HepG2 (cell line): ENCODE measurements around the gene NABP2. TPM values are rescaled to one million over a fixed set of nuclear protein-coding genes. Genes with fewer than 3 reads are reported as not detected.

ENCODE experiments used
- CENPT ChIP-seq: sonication (generic); formaldehyde crosslinking; IDR thresholded peaks from 2 replicates; pipeline ENCODE4 v1.8.0; 2022; ENCODE audit warnings: low read depth, mild to moderate bottlenecking, moderate library complexity, missing genetic modification reagents
- DNMT1 ChIP-seq: sonication (generic); formaldehyde crosslinking; IDR thresholded peaks from 2 replicates; pipeline ENCODE4 v1.5.1; 2020; ENCODE audit warnings: mild to moderate bottlenecking, missing genetic modification reagents
- MATR3 ChIP-seq: sonication (generic); formaldehyde crosslinking; IDR thresholded peaks from 2 replicates; pipeline ENCODE4 v1.4.0; 2020; ENCODE audit warnings: missing genetic modification reagents
- MTA1 ChIP-seq: sonication (generic); formaldehyde crosslinking; IDR thresholded peaks from 2 replicates; pipeline ENCODE4 v1.4.0; 2020; ENCODE audit warnings: missing genetic modification reagents, mild to moderate bottlenecking, borderline replicate concordance
- NRL ChIP-seq: sonication (generic); formaldehyde crosslinking; IDR thresholded peaks from 2 replicates; pipeline ENCODE4 v1.5.0; 2020; ENCODE audit warnings: missing genetic modification reagents, mild to moderate bottlenecking, moderate library complexity, borderline replicate concordance
- SIN3A ChIP-seq: IDR thresholded peaks from 2 replicates; pipeline ENCODE4 v1.6.1; 2011; ENCODE audit warnings: low read depth, mild to moderate bottlenecking, control low read depth, low read length, borderline replicate concordance
- TBX2 ChIP-seq: sonication (generic); formaldehyde crosslinking; IDR thresholded peaks from 2 replicates; pipeline ENCODE4 v1.5.0; 2020; ENCODE audit warnings: missing genetic modification reagents, mild to moderate bottlenecking, borderline replicate concordance
- TEAD2 ChIP-seq: sonication (generic); formaldehyde crosslinking; IDR thresholded peaks from 2 replicates; pipeline ENCODE4 v1.9.0; 2021; ENCODE audit warnings: missing genetic modification reagents
- ZC3H4 ChIP-seq: sonication (generic); formaldehyde crosslinking; IDR thresholded peaks from 2 replicates; pipeline ENCODE4 v1.4.0; 2020; ENCODE audit warnings: missing genetic modification reagents, borderline replicate concordance
- ZFP1 ChIP-seq: IDR thresholded peaks from 2 replicates; pipeline ENCODE4 v1.6.1; 2016
- ZNF746 ChIP-seq: sonication (generic); formaldehyde crosslinking; IDR thresholded peaks from 2 replicates; pipeline ENCODE4 v1.8.0; 2022; ENCODE audit warnings: mild to moderate bottlenecking, missing genetic modification reagents
- polyA plus RNA-seq, 8 experiments: library from polyadenylated mRNA; depleted of rRNA in 3 of 8; stranded (reverse) in 7 of 8; unstranded in 1 of 8; fragments of >200 nt; fragmentation: Illumina TruSeq in 4 of 8; extraction: Trizol in 4 of 8; gene quantifications; 2 replicates each; pipeline versions ENCODE4 v1.2.1 to v1.2.3, GENCODE V29; 2011 to 2016; ENCODE audit warnings: low read depth in 4 of 8, missing spikeins in 1 of 8, mixed read lengths in 1 of 8; ENCODE audit not compliant: insufficient read depth in 1 of 8
- total RNA-seq, 5 experiments: library from RNA; depleted of rRNA; stranded (reverse); fragments of >200 nt; fragmentation: Illumina TruSeq; extraction: Trizol; gene quantifications; 2 replicates each; pipeline ENCODE4 v1.2.3, GENCODE V29; 2016; ENCODE audit warnings: low read depth in 1 of 5
- TF ChIP-seq, protein P1 (sequence below): sonication (generic); formaldehyde crosslinking; IDR thresholded peaks from 2 replicates; pipeline ENCODE4 v1.4.0; 2020; ENCODE audit warnings: low read depth, mild to moderate bottlenecking, missing genetic modification reagents
- TF ChIP-seq, protein P2 (sequence below): sonication (generic); formaldehyde crosslinking; IDR thresholded peaks from 2 replicates; pipeline ENCODE4 v1.8.1; 2023; ENCODE audit warnings: mild to moderate bottlenecking, missing genetic modification reagents, borderline replicate concordance
- TF ChIP-seq, protein P3 (sequence below): sonication (generic); formaldehyde crosslinking; IDR thresholded peaks from 2 replicates; pipeline ENCODE4 v1.4.0; 2020; ENCODE audit warnings: missing genetic modification reagents, borderline replicate concordance
- TF ChIP-seq, protein P4 (sequence below): sonication (generic); formaldehyde crosslinking; IDR thresholded peaks from 2 replicates; pipeline ENCODE4 v1.5.0; 2020; ENCODE audit warnings: missing genetic modification reagents, mild to moderate bottlenecking, borderline replicate concordance
- TF ChIP-seq, protein P5 (sequence below): sonication (generic); formaldehyde crosslinking; IDR thresholded peaks from 2 replicates; pipeline ENCODE4 v1.4.0; 2020; ENCODE audit warnings: missing genetic modification reagents, borderline replicate concordance
- TF ChIP-seq, protein P6 (sequence below), 2 experiments: sonication (generic) in 1 of 2; formaldehyde crosslinking in 1 of 2; IDR thresholded peaks; 2 replicates each; pipeline versions ENCODE4 v1.5.1 to v1.6.1; 2011 to 2020; ENCODE audit warnings: borderline replicate concordance in 1 of 2, low read depth in 1 of 2, low read length in 1 of 2, mild to moderate bottlenecking in 1 of 2, missing genetic modification reagents in 1 of 2, moderate library complexity in 1 of 2

The NABP2 gene
- total and polyA plus RNA-seq, 2 of the 13 experiments (the other 11 are each of a cell fraction or from before 2014, with no cell fraction given), result 33.2 to 35.5 TPM

DNA sequence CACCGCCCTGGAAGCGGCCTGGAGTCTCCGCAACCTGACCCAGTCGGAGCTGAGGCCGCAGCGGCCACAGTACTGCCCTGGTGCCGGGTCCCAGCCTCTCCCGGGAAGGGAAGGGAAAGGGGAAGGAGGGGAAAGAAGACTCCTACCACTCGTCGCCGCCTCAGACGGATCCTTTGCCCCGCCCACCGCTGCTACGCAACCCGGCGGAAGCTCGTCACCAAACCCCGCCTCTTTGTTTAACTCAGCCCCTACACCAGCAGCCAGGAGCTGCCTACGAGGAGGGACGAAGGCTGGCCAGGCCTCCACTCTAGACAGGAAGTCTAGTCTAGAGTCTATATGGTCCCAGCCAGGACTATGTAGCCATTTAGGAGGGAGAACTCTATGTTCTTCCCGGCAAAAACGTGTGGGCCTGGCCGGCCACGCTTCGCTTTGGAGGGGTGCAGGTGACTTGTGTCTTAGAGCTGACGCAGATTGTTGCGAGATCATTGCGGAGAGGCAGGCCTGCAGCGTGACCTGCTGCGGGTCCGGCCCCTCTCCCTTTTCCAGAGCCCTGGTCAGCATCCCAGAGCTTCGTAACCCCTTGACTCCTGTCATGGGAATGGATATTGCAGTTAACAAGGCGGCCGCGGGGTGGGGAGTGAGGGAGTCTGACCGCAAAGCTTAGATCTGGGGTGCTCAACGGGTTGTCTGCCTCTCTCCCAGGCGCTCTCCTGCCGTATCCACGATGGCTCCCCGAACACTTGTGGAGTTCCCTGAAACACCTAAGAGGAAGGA lies 2.2 kb upstream of the NABP2 start, which contains the start of gene RNF41 (continued):
- TF ChIP-seq ZC3H4 (CRISPR knock-in tag) (no peak), ZNF746 (CRISPR knock-in tag) (no peak), NRL (CRISPR knock-in tag) (peak; percentile 74; the same call in 1 of the 2 replicates), DNMT1 (no peak), MTA1 (no peak), SIN3A (peak; percentile 45; the same call in 1 of the 2 replicates), ZFP1 (CRISPR knock-in tag) (peak; percentile 61; the same call in 1 of the 2 replicates), MATR3 (no peak), TBX2 (CRISPR knock-in tag) (no peak; the same call in 1 of the 2 replicates), CENPT (no peak; the same call in 1 of the 2 replicates), TEAD2 (CRISPR knock-in tag) (no peak)
- TF ChIP-seq, protein P1, sequence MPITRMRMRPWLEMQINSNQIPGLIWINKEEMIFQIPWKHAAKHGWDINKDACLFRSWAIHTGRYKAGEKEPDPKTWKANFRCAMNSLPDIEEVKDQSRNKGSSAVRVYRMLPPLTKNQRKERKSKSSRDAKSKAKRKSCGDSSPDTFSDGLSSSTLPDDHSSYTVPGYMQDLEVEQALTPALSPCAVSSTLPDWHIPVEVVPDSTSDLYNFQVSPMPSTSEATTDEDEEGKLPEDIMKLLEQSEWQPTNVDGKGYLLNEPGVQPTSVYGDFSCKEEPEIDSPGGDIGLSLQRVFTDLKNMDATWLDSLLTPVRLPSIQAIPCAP (CRISPR knock-in tag), result no peak; the same call in 1 of the 2 replicates
- TF ChIP-seq, protein P2, sequence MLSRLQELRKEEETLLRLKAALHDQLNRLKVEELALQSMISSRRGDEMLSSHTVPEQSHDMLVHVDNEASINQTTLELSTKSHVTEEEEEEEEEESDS (CRISPR knock-in tag), result no peak
- TF ChIP-seq, protein P3, sequence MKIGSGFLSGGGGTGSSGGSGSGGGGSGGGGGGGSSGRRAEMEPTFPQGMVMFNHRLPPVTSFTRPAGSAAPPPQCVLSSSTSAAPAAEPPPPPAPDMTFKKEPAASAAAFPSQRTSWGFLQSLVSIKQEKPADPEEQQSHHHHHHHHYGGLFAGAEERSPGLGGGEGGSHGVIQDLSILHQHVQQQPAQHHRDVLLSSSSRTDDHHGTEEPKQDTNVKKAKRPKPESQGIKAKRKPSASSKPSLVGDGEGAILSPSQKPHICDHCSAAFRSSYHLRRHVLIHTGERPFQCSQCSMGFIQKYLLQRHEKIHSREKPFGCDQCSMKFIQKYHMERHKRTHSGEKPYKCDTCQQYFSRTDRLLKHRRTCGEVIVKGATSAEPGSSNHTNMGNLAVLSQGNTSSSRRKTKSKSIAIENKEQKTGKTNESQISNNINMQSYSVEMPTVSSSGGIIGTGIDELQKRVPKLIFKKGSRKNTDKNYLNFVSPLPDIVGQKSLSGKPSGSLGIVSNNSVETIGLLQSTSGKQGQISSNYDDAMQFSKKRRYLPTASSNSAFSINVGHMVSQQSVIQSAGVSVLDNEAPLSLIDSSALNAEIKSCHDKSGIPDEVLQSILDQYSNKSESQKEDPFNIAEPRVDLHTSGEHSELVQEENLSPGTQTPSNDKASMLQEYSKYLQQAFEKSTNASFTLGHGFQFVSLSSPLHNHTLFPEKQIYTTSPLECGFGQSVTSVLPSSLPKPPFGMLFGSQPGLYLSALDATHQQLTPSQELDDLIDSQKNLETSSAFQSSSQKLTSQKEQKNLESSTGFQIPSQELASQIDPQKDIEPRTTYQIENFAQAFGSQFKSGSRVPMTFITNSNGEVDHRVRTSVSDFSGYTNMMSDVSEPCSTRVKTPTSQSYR (CRISPR knock-in tag), result peak; percentile 12; the same call in 1 of the 2 replicates
- TF ChIP-seq, protein P4, sequence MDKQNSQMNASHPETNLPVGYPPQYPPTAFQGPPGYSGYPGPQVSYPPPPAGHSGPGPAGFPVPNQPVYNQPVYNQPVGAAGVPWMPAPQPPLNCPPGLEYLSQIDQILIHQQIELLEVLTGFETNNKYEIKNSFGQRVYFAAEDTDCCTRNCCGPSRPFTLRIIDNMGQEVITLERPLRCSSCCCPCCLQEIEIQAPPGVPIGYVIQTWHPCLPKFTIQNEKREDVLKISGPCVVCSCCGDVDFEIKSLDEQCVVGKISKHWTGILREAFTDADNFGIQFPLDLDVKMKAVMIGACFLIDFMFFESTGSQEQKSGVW (CRISPR knock-in tag), result no peak
- TF ChIP-seq, protein P5, sequence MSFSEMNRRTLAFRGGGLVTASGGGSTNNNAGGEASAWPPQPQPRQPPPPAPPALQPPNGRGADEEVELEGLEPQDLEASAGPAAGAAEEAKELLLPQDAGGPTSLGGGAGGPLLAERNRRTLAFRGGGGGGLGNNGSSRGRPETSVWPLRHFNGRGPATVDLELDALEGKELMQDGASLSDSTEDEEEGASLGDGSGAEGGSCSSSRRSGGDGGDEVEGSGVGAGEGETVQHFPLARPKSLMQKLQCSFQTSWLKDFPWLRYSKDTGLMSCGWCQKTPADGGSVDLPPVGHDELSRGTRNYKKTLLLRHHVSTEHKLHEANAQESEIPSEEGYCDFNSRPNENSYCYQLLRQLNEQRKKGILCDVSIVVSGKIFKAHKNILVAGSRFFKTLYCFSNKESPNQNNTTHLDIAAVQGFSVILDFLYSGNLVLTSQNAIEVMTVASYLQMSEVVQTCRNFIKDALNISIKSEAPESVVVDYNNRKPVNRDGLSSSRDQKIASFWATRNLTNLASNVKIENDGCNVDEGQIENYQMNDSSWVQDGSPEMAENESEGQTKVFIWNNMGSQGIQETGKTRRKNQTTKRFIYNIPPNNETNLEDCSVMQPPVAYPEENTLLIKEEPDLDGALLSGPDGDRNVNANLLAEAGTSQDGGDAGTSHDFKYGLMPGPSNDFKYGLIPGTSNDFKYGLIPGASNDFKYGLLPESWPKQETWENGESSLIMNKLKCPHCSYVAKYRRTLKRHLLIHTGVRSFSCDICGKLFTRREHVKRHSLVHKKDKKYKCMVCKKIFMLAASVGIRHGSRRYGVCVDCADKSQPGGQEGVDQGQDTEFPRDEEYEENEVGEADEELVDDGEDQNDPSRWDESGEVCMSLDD, result no peak; the same call in 1 of the 2 replicates
- TF ChIP-seq, protein P6, sequence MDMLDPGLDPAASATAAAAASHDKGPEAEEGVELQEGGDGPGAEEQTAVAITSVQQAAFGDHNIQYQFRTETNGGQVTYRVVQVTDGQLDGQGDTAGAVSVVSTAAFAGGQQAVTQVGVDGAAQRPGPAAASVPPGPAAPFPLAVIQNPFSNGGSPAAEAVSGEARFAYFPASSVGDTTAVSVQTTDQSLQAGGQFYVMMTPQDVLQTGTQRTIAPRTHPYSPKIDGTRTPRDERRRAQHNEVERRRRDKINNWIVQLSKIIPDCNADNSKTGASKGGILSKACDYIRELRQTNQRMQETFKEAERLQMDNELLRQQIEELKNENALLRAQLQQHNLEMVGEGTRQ (IDR thresholded peaks at IDR 0.05; ENCODE audit: low read depth, low read length), result no peak
- TF ChIP-seq, protein P6 (CRISPR knock-in tag; IDR thresholded peaks at IDR 0.05; ENCODE audit: borderline replicate concordance), result no peak
